Osteocyte (in vitro differentiated cells): ENCODE data around the gene SAMD3. TPM values are rescaled to one million over a fixed set of nuclear protein-coding genes. Genes with fewer than 3 reads are reported as not detected.
"Not testable (repeated sequence)": the region's sequence is repeated elsewhere in the genome, so short reads cannot be mapped to it uniquely, and the experiment has no call there.

Experiments
- DNase-seq: peaks from one replicate; pipeline ENCODE4 v3.0.0; 2021; ENCODE audit warnings: mixed read lengths; ENCODE audit not compliant: unreplicated experiment; ENCODE audit errors: extremely low spot score
- H3K27ac Mint-ChIP-seq: one replicate; pipeline ENCODE4 v1.8.0; 2021; ENCODE audit warnings: mild to moderate bottlenecking, mixed read lengths; ENCODE audit not compliant: unreplicated experiment
- H3K27me3 Mint-ChIP-seq: one replicate; pipeline ENCODE4 v1.8.0; 2021; ENCODE audit warnings: mixed read lengths; ENCODE audit not compliant: unreplicated experiment
- H3K36me3 Mint-ChIP-seq: one replicate; pipeline ENCODE4 v1.8.0; 2021; ENCODE audit warnings: mixed read lengths; ENCODE audit not compliant: unreplicated experiment
- H3K4me1 Mint-ChIP-seq: one replicate; pipeline ENCODE4 v1.8.0; 2021; ENCODE audit warnings: mixed read lengths; ENCODE audit not compliant: unreplicated experiment
- H3K4me3 Mint-ChIP-seq: one replicate; pipeline ENCODE4 v1.8.0; 2021; ENCODE audit warnings: mild to moderate bottlenecking, moderate library complexity, mixed read lengths; ENCODE audit not compliant: unreplicated experiment
- H3K9me3 Mint-ChIP-seq: one replicate; pipeline ENCODE4 v1.8.0; 2021; ENCODE audit warnings: mixed read lengths; ENCODE audit not compliant: unreplicated experiment
- CTCF ChIP-seq: fragments of 200-600 bp; sonication (generic); IDR thresholded peaks from 2 replicates; pipeline ENCODE4 v1.5.0; 2021; ENCODE audit warnings: antibody characterized with exemption, mild to moderate bottlenecking, moderate library complexity
- long read RNA-seq: library from polyadenylated mRNA; unstranded; transcript quantifications from one replicate; pipeline ENCODE4 v2.0.0, GENCODE V29; 2021
- total RNA-seq: library from RNA; stranded (reverse); gene quantifications from 2 replicates; pipeline ENCODE4 v1.2.1, GENCODE V29; 2021

Gene SAMD3
- total RNA-seq = 0.42 and 0.64 TPM in 2 replicates
- long read RNA-seq = 0 reads

GRCh38 chr6:130222775-130223174, at the start of gene SAMD3:
Gene SAMD3, minus strand, starts transcription at chr6:130222951. Its CDS starts 7,678 bp downstream, at chr6:130215273.
- TF ChIP-seq CTCF = no peak
- Mint-ChIP-seq H3K4me1 (no peaks in the 10 kb centered on the region), H3K27ac (no peak within 1 kb of the TSS), H3K9me3 (no peaks in the 10 kb centered on the region), H3K4me3 (no peak within 1 kb of the TSS), H3K36me3 (no peaks in the 10 kb centered on the region), H3K27me3 (no peaks in the 10 kb centered on the region)
- no peak for DNase-seq

- Mint-ChIP-seq H3K4me1 (no peaks in the 10 kb centered on the region), H3K27me3 (no peaks in the 10 kb centered on the region), H3K36me3 (no peaks in the 10 kb centered on the region), H3K27ac (no peak overlapping the region), H3K4me3 (no peak overlapping the region), H3K9me3 (peaks cover 32% of the 10 kb centered on the region)
- TF ChIP-seq CTCF = no peak
- no peak for DNase-seq
Measured at GRCh38 chr6:130269969-130270635, 47.4 kb upstream of the SAMD3 start.

- not testable (repeated sequence) for H3K4me1 Mint-ChIP-seq, DNase-seq, H3K4me3 Mint-ChIP-seq, H3K36me3 Mint-ChIP-seq, H3K27me3 Mint-ChIP-seq, H3K27ac Mint-ChIP-seq
- peaks cover 13% of the 10 kb centered on the region for H3K9me3 Mint-ChIP-seq
Measured at GRCh38 chr6:130265553-130265952, 42.8 kb upstream of the SAMD3 start.

GRCh38 chr6:130262008-130262407, 39.3 kb upstream of the SAMD3 start:
- peaks cover 14% of the 10 kb centered on the region for H3K9me3 Mint-ChIP-seq
- no peaks in the 10 kb centered on the region for H3K36me3 Mint-ChIP-seq

GRCh38 chr6:130261558-130261957, 38.8 kb upstream of the SAMD3 start:
- H3K36me3 Mint-ChIP-seq, H3K4me1 Mint-ChIP-seq, DNase-seq, H3K27me3 Mint-ChIP-seq, H3K27ac Mint-ChIP-seq, H3K4me3 Mint-ChIP-seq: not testable (repeated sequence)
- H3K9me3 Mint-ChIP-seq = peaks cover 13% of the 10 kb centered on the region

More at GRCh38 chr6:130262008-130262407, 39.3 kb upstream of the SAMD3 start:
- TF ChIP-seq CTCF = no peak
- Mint-ChIP-seq H3K27me3 (no peaks in the 10 kb centered on the region), H3K4me1 (no peaks in the 10 kb centered on the region), H3K27ac (no peak overlapping the region), H3K4me3 (no peak overlapping the region)
- no peak for DNase-seq

GRCh38 chr6:130260614-130261241, 38.0 kb upstream of the SAMD3 start:
- not testable (repeated sequence) for H3K27ac Mint-ChIP-seq, H3K4me3 Mint-ChIP-seq, H3K4me1 Mint-ChIP-seq, DNase-seq, H3K27me3 Mint-ChIP-seq, H3K36me3 Mint-ChIP-seq
- peaks cover 17% of the 10 kb centered on the region for H3K9me3 Mint-ChIP-seq

- H3K4me1 Mint-ChIP-seq, H3K4me3 Mint-ChIP-seq, H3K27me3 Mint-ChIP-seq, H3K36me3 Mint-ChIP-seq, H3K27ac Mint-ChIP-seq, DNase-seq: not testable (repeated sequence)
- peaks cover 18% of the 10 kb centered on the region for H3K9me3 Mint-ChIP-seq
Measured at GRCh38 chr6:130260050-130260462, 37.3 kb upstream of the SAMD3 start.
